GM18508 (cell line): ENCODE data around the gene ETDA.
"Not testable (repeated sequence)": the region's sequence is repeated elsewhere in the genome, so short reads cannot be mapped to it uniquely, and the experiment has no call there.

Source experiments
- ATAC-seq: cut with Tn5 transposase; IDR thresholded peaks from one replicate; pipeline ENCODE4 v1.9.1; 2021; ENCODE audit warnings: moderate number of reproducible peaks; ENCODE audit not compliant: insufficient read depth, unreplicated experiment

ETDA gene

GRCh38 chrX:135252011-135252518 is at the start of gene ETDA:
TSS of gene ETDA (plus strand) at chrX:135252061. CDS start at chrX:135253277, 1,216 bp downstream.
- not testable (repeated sequence) for ATAC-seq

- ATAC-seq, result not testable (repeated sequence)
Observed at GRCh38 chrX:135206427-135206826, 45.4 kb upstream of the ETDA start.

- no peak for ATAC-seq
Observed at GRCh38 chrX:135213200-135213844, 38.5 kb upstream of the ETDA start.

GRCh38 chrX:135245989-135246388 is 5.9 kb upstream of the ETDA start:
- not testable (repeated sequence) for ATAC-seq

GRCh38 chrX:135256087-135256684 is 4.3 kb downstream of the ETDA start:
- not testable (repeated sequence) for ATAC-seq

- no peak for ATAC-seq
Observed at GRCh38 chrX:135256923-135257322, 5.1 kb downstream of the ETDA start.

GRCh38 chrX:135257469-135257868 is 5.6 kb downstream of the ETDA start:
- ATAC-seq, result no peak

GRCh38 chrX:135260976-135261375 is 9.1 kb downstream of the ETDA start:
- not testable (repeated sequence) for ATAC-seq

- not testable (repeated sequence) for ATAC-seq
Observed at GRCh38 chrX:135263376-135263775, 11.5 kb downstream of the ETDA start.

GRCh38 chrX:135264206-135264605 is 12.3 kb downstream of the ETDA start:
- ATAC-seq, result no peak

- ATAC-seq, result no peak
Observed at GRCh38 chrX:135273162-135273561, 21.3 kb downstream of the ETDA start.

GRCh38 chrX:135275973-135276372 is 24.1 kb downstream of the ETDA start:
- ATAC-seq, result no peak

- no peak for ATAC-seq
Observed at GRCh38 chrX:135287266-135287823, 35.5 kb downstream of the ETDA start.

GRCh38 chrX:135295238-135295943 is 43.5 kb downstream of the ETDA start:
- ATAC-seq, result no peak

GRCh38 chrX:135295944-135296305 is 44.1 kb downstream of the ETDA start:
- no peak for ATAC-seq

GRCh38 chrX:135302269-135302873 is 50.5 kb downstream of the ETDA start:
- ATAC-seq, result no peak
